Stimulated activated CD8-positive, alpha-beta memory T cell treated with anti-CD3 and anti-CD28 coated beads, Interleukin-4, amount 100 ng/mL, for 24 hours (primary cell): Measurements from ENCODE around the gene ARL2BP.
A peak's percentile ranks its signal among the peaks of the same experiment; 100 is the strongest.

Experiments used
- DNase-seq: peaks from one replicate; pipeline ENCODE4 v3.0.0-alpha.2; 2020; ENCODE audit warnings: low read depth

The ARL2BP gene

GRCh38 chr16:57283214-57283958, 38.3 kb downstream of the ARL2BP start:
- no peak for DNase-seq

GRCh38 chr16:57283959-57284208, 38.8 kb downstream of the ARL2BP start:
- DNase-seq, result no peak

- no peak for DNase-seq
These were observed 39.3 kb downstream of the ARL2BP start, which contains the start of gene PLLP for GRCh38 chr16:57284209-57284951. PLLP (minus strand) TSS chr16:57284672; CDS start chr16:57284540, 132 bp downstream.

- no peak for DNase-seq
These were observed 39.9 kb downstream of the ARL2BP start for GRCh38 chr16:57284952-57285363.

GRCh38 chr16:57285379-57285778, 40.3 kb downstream of the ARL2BP start:
- DNase-seq, result no peak

- no peak for DNase-seq
These were observed 44.6 kb downstream of the ARL2BP start for GRCh38 chr16:57289391-57290257.

- no peak for DNase-seq
These were observed 52.8 kb downstream of the ARL2BP start for GRCh38 chr16:57297856-57298255.

GRCh38 chr16:57299009-57299718, 54.1 kb downstream of the ARL2BP start:
- DNase-seq, result no peak

GRCh38 chr16:57299719-57300386, 54.8 kb downstream of the ARL2BP start:
- DNase-seq, result peak; percentile 56

- peak; percentile 93 for DNase-seq
These were observed 55.5 kb downstream of the ARL2BP start for GRCh38 chr16:57300387-57301125.

GRCh38 chr16:57301126-57301817, 56.2 kb downstream of the ARL2BP start:
- DNase-seq, result no peak
